Keratinocyte (primary cell): Measurements from ENCODE around the gene SHROOM4. TPM values are rescaled to one million over a fixed set of nuclear protein-coding genes. Genes with fewer than 3 reads are reported as not detected.

Experiments
- DNase-seq: peaks from one replicate; pipeline ENCODE4 v3.0.0-alpha.2; 2011; ENCODE audit warnings: low read depth, missing footprints, low spot score
- FAIRE-seq: peaks from 2 replicates; lab custom pipeline; 2011; peaks lifted over from hg19 to GRCh38; lab: Jason Lieb, UNC
- H2AFZ ChIP-seq: 2 replicates; pipeline ENCODE4 v1.6.0; 2012; ENCODE audit warnings: low read length, control low read depth, inconsistent platforms; ENCODE audit not compliant: control insufficient read depth
- H3K27ac ChIP-seq: 2 replicates; pipeline ENCODE4 v1.5.1; 2011; ENCODE audit warnings: low read length; ENCODE audit not compliant: control insufficient read depth, insufficient read depth
- H3K27me3 ChIP-seq: 3 replicates; pipeline ENCODE4 v1.6.0; 2011; ENCODE audit warnings: low read length; ENCODE audit not compliant: control insufficient read depth, insufficient read depth; ENCODE audit errors: extremely low read depth
- H3K36me3 ChIP-seq, 2 experiments: 2 replicates in 1 of 2; 3 replicates in 1 of 2; pipeline ENCODE4 v1.5.1; 2011; ENCODE audit warnings: low read length in 2 of 2, mild to moderate bottlenecking in 1 of 2; ENCODE audit not compliant: control insufficient read depth in 2 of 2, insufficient read depth in 2 of 2; ENCODE audit errors: extremely low read depth in 1 of 2
- H3K4me1 ChIP-seq: 3 replicates; pipeline ENCODE4 v1.5.1; 2011; ENCODE audit warnings: low read length; ENCODE audit not compliant: control insufficient read depth, insufficient read depth; ENCODE audit errors: extremely low read depth
- H3K4me2 ChIP-seq: 3 replicates; pipeline ENCODE4 v1.6.0; 2011; ENCODE audit warnings: low read depth, low read length; ENCODE audit not compliant: control insufficient read depth, insufficient read depth; ENCODE audit errors: extremely low read depth
- H3K4me3 ChIP-seq, 3 experiments: fragments of 200-600 bp in 1 of 3; sonication (generic) in 1 of 3; 2 replicates in 2 of 3; 3 replicates in 1 of 3; pipeline ENCODE4 v1.5.1; 2011 to 2016; ENCODE audit warnings: low read length in 3 of 3, mild to moderate bottlenecking in 3 of 3, control low read depth in 2 of 3, inconsistent platforms in 1 of 3, low read depth in 1 of 3, mixed read lengths in 1 of 3, mixed run types in 1 of 3, moderate library complexity in 1 of 3; ENCODE audit not compliant: control insufficient read depth in 2 of 3, insufficient read depth in 2 of 3; ENCODE audit errors: extremely low read depth in 1 of 3
- H3K79me2 ChIP-seq: 2 replicates; pipeline ENCODE4 v1.6.0; 2012; ENCODE audit warnings: low read length; ENCODE audit not compliant: control insufficient read depth, insufficient read depth
- H3K9ac ChIP-seq: 3 replicates; pipeline ENCODE4 v1.6.0; 2011; ENCODE audit warnings: low read length; ENCODE audit not compliant: control insufficient read depth, insufficient read depth; ENCODE audit errors: extremely low read depth
- H3K9me1 ChIP-seq: 3 replicates; pipeline ENCODE4 v1.6.0; 2011; ENCODE audit warnings: low read length; ENCODE audit not compliant: control insufficient read depth, insufficient read depth; ENCODE audit errors: extremely low read depth
- H3K9me3 ChIP-seq: 2 replicates; pipeline ENCODE4 v1.5.1; 2012; ENCODE audit warnings: low read depth, low read length; ENCODE audit not compliant: control insufficient read depth
- H4K20me1 ChIP-seq: 3 replicates; pipeline ENCODE4 v1.6.0; 2011; ENCODE audit warnings: low read length; ENCODE audit not compliant: control insufficient read depth, insufficient read depth; ENCODE audit errors: extremely low read depth
- CTCF ChIP-seq, 3 experiments: IDR thresholded peaks in 1 of 3; conservative IDR thresholded peaks in 1 of 3; optimal IDR thresholded peaks in 1 of 3; 2 replicates in 2 of 3; 3 replicates in 1 of 3; pipeline versions ENCODE3 to v1.5.1; 2011; ENCODE audit warnings: low read length in 3 of 3, mild to moderate bottlenecking in 3 of 3, moderate library complexity in 2 of 3, control low read depth in 1 of 3, inconsistent platforms in 1 of 3; ENCODE audit not compliant: insufficient read depth in 2 of 3; ENCODE audit errors: extremely low read depth in 1 of 3
- EZH2 ChIP-seq: IDR thresholded peaks from one replicate; pipeline ENCODE4 v1.6.1; 2012; ENCODE audit warnings: inconsistent platforms, mild to moderate bottlenecking, low read length, moderate library complexity
- dilution Hi-C: fragments of 300-500 bp; cut with MboI; formaldehyde crosslinking; loops from one replicate; pipeline ENCODE4 v1.7.0; 2020; ENCODE audit warnings: low sequenced_read_pairs; ENCODE audit not compliant: extremely low pct_ligation_motif_present
- polyA plus RNA-seq, 5 experiments: library from polyadenylated mRNA; depleted of rRNA in 3 of 5; stranded (reverse) in 3 of 5; stranded (forward) in 1 of 5; unstranded in 1 of 5; fragments of >200 nt; gene quantifications; 1 replicate in 1 of 5; 2 replicates in 3 of 5; 3 replicates in 1 of 5; pipeline versions ENCODE4 v1.2.1 to v1.2.3, GENCODE V29; 2011 to 2012; ENCODE audit warnings: missing spikeins in 2 of 5, low read depth in 1 of 5, low replicate concordance in 1 of 5

The SHROOM4 gene
- polyA plus RNA-seq, 1 donor (not counting 4 experiments of a cell fraction or from before 2014, with no cell fraction given), result 0.50 TPM

DNA sequence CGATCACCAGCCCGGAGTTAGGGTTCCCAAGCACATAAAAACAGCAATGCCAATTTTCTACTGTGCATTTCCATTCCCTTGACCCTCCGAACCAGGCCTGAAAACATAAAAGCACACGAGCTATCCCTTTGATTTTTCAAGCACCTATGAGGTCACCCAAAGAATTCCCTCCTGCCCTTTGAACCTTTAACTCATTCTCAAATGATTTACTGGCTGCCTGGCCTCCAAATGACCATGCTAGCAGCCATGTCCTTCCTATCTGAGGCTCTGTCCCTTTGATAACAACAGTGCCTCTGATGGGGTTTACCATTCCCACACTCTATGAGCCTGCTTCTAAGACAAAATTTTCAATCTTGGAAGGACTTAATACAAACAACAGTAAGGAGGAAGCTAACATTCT is 15.2 kb downstream of the SHROOM4 start:
- Histone ChIP-seq H4K20me1 (no peaks in the 10 kb centered on the region), H3K9ac (no peak overlapping the region), H3K4me1 (peaks cover 13% of the 10 kb centered on the region), H3K27ac (peak overlapping the region; percentile 32), H3K27me3 (no peaks in the 10 kb centered on the region), H3K9me1 (no peaks in the 10 kb centered on the region), H3K9me3 (no peaks in the 10 kb centered on the region), H3K36me3 (no peaks in the 10 kb centered on the region), H3K4me3 (no peak overlapping the region), H3K4me2 (peak overlapping the region; percentile 55), H3K79me2 (no peaks in the 10 kb centered on the region), H2AFZ (no peak overlapping the region)
- dilution Hi-C loops, result no loop called here
- FAIRE-seq (peak; percentile 41), DNase-seq (no peak)
- TF ChIP-seq CTCF (optimal IDR thresholded peaks at IDR 0.05 in 1 of 3, IDR thresholded peaks at IDR 0.05 in 1 of 3, conservative IDR thresholded peaks at IDR 0.05 in 1 of 3; ENCODE audit: extremely low read depth in 1 of 3, insufficient read depth in 2 of 3, low read length in 3 of 3) (no peak), EZH2 (no peak)

GRCh38 chrX:50787099-50787498 is 26.9 kb downstream of the SHROOM4 start:
- no peaks in the 10 kb centered on the region for H3K27me3 ChIP-seq
- no peak overlapping the region for H3K9ac ChIP-seq
- no peak for DNase-seq
- no peaks in the 10 kb centered on the region for H3K4me1 ChIP-seq
- no peak overlapping the region for H2AFZ ChIP-seq
- H3K4me2 ChIP-seq, result no peak overlapping the region
- no peaks in the 10 kb centered on the region for H3K9me1 ChIP-seq
- H3K4me3 ChIP-seq, result no peak overlapping the region
- H3K9me3 ChIP-seq, result no peaks in the 10 kb centered on the region
- no peaks in the 10 kb centered on the region for H4K20me1 ChIP-seq
- FAIRE-seq, result no peak
- no peaks in the 10 kb centered on the region for H3K36me3 ChIP-seq
- H3K27ac ChIP-seq, result no peak overlapping the region
- no peak for TF ChIP-seq EZH2
- TF ChIP-seq CTCF (optimal IDR thresholded peaks at IDR 0.05 in 1 of 3, IDR thresholded peaks at IDR 0.05 in 1 of 3, conservative IDR thresholded peaks at IDR 0.05 in 1 of 3; ENCODE audit: extremely low read depth in 1 of 3, insufficient read depth in 2 of 3, low read length in 3 of 3), result no peak
- dilution Hi-C loops, result no loop called here
- H3K79me2 ChIP-seq, result no peaks in the 10 kb centered on the region
